NCI-H128 (cell line): ENCODE results near the gene FOXO1.
A peak's percentile ranks its signal among the peaks of the same experiment; 100 is the strongest.
"Not testable (repeated sequence)": the region's sequence is repeated elsewhere in the genome, so short reads cannot be mapped to it uniquely, and the experiment has no call there.

Experiments used
- DNase-seq: peaks from one replicate; lab custom pipeline; 2025; ENCODE audit not compliant: unreplicated experiment; lab: John Stamatoyannopoulos, UW

Gene FOXO1

DNA sequence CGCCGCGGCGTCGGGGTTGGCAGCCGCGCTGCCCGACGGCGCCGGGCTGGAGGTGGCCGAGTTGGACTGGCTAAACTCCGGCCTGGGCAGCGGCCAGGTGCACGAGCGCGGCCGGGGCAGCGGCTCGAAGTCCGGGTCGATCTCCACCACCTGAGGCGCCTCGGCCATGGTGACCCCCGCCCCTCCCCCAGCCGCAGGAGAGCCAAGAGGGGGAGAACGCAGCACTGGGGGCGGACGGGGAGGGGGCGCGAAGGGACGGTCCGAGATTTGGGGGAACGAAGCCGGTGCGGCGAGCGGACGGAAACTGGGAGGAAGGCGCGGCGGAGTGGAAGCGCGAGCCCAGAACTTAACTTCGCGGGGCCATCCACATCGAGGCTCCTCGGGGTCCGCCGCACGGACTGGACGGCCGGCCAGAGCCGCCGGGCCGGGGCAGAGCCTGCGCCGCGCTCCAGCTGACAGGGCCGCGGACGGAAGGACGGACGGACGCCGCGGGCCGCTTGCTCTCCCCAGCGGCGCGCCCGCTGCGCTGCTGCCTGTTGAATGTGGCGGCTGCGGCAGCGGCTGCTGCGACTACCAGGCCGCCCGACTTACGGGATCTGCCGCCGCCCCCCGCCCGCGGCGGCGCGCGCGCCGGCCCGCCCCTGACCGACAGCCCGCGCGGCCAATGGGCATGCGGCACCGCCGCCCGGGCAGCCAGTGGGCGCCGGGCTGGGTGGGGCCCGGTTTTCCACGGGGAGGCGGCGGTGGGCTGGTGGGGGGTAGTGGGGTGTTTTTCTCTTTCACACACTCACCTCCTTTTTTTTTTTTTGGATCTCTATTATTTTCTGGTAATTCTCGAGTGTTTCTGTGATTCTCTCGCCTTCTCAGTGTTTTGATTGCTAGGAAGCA lies at the start of gene FOXO1:
TSS of gene FOXO1 (minus strand) at position 597 of the 888 bp plus-strand sequence. CDS start at position 168, 429 bp downstream.
- DNase-seq: peak; percentile 56

DNA sequence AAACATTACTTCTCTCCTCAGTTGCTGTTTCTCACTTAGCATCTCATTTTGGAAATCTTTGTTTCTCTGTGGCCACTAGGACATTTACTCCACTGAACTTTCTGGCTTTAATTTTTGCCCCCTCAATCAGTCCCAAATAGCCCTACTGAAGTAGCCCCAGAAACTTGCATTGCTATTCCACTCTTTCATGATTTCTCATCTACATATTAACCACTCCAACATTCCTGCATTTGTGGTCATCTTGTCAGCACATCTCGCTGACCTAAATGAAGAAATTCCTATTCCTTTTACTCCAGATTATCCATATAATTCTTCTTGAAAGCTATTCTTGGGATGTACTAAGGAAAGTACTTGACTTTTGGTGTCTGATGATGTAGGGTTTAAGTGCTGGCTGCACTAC lies 48.0 kb upstream of the FOXO1 start:
- DNase-seq: not testable (repeated sequence)

DNA sequence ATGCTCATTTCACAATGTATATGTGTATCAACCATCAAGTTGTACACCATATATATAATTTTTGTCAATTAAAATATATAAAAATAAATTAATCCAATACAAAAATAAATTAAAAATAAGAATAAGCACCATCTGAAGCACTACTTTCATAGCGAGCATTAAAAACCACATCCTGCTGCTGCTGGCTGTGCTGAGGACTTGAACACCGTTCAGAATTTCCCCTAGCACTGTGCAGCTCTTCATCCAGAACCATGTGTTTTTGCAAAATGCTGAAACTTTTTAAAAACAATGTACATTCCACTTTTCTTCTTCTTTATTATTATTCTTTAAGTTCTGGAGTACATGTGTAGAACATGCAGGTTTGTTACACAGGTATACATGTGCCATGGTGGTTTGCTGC lies 40.0 kb upstream of the FOXO1 start:
- DNase-seq: no peak

DNA sequence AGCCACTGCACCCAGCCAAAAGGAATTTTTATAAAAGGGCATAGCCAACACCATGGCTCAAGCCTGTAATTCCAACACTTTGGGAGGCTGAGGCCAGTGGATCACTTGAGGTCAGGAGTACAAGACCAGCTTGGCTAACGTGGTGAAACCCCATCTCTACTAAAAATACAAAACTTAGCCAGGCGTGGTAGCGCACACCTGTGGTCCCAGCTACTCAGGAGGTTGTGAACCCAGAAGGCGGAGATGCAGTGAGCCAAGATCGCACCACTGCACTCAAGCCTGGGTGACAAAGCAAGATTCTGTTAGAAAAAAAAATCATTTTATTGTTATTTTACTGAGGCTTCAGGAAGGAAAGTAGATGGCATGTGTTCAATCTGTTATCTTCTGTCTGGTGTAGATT lies 31.3 kb upstream of the FOXO1 start:
- no peak for DNase-seq

DNA sequence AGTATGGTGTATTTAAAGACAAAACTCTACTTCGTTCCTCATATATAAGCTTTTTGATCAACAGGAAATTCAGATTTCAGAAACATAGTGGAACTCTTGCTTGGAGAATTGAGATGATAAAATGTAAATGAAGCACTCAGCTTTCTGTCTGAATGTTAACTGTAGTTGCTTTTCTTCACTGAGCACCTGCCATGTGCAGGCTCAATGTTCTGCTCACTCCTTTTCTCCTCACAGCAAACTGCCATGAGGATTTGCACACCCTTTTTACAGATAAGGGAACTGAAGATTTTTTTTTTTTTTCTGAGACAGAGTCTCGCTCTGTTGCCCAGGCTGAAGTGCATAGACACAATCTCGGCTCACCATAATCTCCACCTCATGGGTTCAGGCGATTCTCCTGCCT lies 28.0 kb upstream of the FOXO1 start:
- DNase-seq: no peak

DNA sequence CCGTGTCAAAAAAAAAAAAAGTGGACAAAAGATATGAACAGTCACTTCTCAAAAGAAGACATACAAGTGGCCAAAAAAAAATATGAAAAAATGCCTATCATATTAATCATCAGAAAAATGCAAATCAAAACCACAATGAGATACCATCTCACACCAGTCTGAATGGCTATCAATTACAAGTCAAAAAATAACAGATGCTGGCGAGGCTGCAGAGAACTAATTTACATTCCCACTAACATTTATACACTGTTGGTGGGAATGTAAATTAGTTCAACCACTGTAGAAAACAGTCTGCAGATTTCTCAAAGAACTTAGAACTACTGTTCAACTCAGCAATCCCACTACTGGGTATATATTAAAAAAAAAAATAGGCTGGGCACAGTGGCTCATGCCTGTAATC lies 26.5 kb upstream of the FOXO1 start:
- no peak for DNase-seq

DNA sequence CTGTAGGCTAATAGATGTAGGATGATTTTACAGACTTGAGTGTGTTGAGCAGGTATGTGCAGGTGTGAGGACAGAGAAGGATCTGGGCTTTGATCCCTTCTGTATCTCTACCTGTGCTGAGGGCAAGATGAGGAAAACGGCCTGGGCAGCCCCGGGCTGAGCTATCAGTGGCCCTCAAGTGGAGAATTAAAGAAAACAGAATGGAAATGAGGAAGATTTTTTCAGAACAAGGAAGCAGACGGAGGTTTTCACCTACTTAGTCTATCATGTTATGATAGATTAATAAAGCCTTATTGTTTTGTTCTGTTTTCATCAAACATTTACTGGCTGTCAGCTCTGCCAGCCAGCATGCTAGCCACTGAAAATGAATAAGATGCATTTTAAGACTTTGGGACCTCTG lies 22.3 kb upstream of the FOXO1 start:
- no peak for DNase-seq

DNA sequence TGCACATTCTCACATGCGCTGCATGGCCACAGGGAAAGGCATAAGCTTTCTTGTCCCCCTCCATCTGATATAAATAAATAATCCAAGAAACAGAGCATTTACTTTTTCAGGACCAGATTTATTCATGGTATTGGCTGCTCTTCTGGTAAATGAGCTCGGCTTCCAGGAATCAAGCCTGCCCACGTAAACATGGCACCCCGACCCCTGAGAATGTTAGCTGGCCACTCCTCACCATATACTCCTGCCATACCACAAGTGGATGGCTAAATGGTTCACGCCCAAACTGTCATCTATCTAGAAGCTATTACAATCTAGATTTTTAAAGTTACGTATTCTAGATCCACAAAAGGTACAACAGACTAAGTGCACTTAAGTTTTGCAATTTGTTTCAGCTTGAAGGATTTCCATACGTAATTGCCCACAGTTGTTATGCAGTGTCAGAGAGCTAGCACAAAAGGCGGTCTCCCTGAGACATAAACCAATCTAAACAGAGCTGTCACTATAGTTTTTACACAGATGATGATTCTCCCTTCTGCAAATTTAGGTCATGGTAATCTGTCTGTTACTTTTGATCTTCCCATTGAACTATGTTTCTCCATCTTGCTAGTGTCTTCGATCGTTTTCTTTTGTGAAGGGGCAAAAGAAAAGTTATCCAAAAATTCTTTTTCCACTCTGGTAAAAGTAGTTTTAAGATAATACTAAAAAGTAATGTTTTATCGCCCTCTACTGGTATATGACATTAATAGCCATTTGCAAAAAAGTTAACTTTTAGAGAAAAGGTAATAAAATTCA lies 16.2 kb upstream of the FOXO1 start:
- DNase-seq: no peak

DNA sequence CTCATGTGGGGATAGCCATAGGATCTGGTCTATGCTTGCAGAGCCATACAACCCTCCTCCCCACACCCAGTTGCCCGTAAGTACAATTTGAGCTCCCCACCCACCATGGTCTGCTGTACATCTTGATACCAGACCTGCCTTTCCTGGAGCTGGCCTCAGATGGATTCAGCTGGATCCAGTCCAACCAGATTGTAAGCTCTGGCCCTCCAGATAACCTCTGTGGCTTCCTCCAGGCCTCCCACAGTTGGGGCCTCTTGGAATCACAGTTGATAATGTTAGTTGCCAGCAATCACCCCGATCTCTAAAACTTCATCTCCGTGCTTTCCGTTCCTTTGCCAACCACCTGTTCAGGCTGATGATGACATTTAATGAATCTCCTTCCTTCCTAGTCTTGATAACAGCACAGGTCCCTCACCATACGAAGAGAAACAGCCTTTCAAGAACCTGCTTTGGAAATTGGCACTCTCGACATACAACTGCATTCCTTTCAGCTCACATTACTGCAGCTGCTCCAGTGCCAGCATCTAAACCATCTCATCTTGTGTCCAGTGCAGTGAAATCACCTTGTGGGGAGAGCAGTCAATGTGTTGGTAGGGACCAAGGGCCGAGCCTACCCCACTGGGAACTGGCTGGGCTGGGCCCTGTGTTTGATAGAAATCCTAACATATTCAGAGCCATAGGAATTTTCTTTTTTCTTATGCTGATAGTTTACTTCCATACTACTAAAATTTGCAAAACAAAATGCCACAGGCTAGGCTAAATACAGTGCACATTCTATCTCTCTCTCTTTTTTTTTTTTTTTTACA lies 15.1 kb upstream of the FOXO1 start:
- DNase-seq: no peak

DNA sequence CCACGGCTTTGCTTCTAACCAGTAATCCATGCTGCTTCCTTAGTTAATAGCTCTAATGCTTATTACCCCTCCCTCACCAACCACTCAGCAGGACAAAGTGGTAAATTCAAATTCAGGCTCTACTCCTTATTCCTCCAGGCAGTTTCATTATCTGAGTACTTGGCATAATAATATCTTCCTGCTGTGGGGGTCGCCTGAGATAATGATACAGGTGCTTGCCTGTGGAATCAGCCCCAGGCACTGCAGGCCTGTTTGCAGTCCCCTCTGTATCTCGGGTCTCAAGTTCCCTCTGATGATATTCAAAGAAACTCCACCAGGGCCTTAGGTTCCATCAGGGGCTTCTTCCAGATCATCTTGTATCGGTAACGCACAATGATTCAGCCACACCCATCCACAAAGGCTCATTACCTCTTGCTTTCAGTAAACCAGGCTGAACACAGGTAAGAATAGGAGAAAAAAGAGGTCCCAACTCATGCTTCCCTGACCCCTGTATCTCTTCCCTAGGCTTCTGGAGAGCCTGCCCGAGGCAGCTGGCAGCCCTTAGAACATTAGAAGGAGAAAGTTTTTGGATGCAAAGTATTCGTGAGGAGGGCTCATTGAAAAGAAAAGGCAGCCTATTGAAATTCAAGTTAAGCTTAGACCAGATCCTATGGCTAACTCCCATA lies 14.3 kb upstream of the FOXO1 start:
- DNase-seq: no peak

DNA sequence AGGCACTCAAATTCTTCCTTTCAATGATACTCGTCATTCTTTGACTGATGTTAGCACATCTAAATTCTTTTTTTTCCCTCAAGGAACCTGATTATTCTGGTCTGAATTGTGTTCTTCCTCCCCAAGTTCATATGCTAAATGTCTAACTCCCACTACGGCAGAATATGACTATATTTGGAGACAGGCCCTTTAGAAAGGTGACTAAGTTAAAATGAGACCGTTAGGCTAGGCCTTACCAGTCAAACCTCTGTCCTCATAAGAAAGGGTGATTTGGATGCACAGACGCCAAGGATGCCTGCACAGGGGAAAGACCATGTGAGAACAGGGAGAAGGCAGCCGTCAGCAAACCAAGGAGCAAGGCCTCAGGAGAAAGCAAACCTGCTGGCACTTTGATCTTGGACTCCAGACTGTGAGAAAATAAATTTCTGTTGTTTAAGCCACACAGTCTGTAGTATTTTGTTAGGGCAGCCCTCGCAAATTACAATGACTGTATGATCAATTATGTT lies 13.1 kb upstream of the FOXO1 start:
- no peak for DNase-seq

DNA sequence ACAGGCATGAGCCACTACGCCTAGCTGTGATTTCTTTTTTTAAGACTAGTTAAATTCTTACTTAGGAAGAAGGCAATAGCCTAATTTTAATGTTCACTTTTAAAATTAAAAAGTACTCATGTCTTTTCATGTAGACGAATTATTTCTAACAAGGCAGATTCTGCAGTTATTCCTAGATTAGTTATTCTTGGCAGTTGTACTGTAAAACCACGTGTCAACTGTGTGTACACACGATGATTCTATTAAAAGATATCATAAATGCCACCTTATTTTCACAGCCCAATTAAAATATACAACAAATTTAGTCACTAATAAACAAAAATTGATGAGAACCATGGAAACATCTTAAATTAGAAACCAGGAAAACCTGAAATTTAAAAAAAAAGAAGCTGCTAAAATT lies 10.6 kb upstream of the FOXO1 start:
- DNase-seq: no peak

DNA sequence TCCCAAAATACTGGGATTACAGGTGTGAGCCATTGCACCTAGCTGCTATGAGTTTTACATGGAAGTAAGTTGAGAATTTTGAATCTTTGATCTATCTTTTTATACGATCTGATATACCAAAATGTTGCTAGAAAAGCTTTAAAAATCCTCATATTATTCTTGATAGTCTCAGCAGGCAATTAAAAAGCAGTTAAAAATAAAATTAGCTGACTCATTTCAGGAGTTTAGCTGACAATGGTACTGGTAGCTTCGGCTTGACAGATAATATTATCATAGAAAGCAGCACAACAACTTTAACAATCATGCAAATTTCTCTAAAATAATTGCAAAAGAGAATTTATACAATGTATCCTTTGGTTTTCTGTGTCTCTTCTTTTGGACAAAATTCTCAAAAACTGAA lies 9.6 kb upstream of the FOXO1 start:
- DNase-seq: no peak

DNA sequence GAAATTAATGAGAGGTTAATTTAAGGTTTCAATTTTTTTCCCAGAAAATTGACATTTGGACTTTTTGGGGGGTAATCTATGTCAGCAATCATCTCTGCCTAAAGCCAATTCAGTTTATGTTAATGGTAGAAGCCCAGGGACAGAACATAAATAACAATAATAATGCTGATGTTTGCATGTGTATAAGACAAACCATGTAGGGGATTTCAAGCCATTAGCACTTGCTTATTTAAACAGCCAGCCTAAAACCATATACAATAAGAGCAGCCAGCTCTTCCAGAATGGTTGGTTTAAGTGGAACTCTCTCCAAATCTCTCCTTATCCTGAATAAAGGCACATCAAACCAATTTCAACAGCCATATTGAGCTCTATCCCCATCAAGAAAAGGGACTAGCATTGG lies 7.0 kb upstream of the FOXO1 start:
- no peak for DNase-seq

DNA sequence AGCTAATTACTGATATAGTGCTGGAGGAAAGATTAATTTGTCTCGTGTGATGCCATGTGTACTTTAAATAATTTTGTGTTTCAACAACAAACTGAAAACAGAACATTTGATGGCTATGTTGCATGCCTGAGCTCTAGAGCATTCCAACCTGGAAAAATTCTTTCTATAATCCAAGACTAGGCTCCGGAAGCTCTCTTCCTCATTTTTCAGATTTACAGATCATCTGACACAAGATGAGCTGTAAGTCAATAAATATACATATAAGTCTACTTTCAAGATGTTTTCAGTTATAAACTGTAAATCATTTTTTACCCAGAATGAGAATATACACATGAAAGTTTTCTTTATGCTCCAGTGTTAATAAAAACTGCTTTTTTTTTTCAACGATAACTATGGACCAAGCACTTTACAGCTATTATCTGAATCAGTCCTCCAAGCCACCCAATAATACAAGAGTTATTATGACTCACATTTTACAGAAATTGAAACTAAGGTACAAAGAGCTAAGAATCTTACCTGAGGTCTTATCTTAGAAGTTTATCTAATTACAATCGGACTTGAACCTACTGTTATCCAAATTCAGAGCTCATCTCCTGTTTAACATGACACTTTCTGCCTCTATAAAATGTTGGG lies 6.4 kb upstream of the FOXO1 start:
- no peak for DNase-seq

DNA sequence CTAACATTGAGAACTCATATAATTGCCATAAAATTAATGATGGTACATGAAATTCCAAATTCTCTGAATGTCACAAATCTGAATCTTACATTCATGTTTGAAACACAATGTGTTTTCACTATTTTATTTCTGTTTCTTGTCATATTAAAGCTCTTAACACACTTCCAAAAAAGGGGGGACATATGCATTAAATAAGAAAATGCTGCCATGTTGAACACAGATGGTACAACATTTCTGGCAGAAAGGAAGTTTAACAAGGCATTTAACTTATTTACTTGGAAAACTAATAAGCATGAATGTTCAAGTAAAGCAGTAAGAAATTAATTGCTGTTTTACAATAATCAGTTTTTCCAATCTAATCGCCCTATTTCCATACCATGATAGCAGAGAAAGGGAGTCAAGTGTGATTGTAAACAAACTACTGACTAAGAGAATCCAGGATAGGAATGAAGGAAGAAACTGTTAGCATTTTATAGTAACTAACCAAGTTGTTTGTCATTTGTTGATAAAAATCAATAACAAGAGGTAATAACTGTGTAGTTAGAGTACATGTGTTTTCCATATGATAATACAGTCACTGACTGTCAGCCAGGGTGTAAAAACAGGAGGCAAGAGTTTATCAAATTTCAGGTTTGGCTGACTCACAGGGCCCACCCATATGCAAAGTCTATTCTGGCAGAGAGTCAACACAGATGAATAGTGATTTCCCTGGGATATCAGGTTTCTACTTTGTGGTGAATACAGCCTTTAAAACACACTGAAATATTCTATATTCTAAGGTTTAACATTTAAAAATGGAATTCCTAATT lies 5.7 kb upstream of the FOXO1 start:
- DNase-seq: peak; percentile 60

DNA sequence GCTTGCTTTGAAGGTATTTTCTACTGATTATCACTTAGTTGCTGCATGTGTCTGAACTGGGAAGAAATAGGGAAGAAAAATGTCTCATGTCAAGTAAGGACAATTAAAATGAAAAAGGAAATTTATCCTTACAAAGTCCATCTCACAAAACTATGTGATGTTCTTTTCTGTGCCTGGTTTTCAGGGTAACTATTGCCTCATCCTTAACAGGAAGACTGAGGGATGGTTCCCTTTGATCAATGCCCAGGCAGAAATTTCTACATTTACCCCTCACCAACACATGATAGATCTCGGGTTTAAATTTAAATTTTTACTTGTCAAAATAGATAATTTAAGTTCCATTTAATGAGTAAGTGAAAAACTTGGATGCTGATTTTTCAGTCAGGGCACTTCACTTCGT lies 3.9 kb upstream of the FOXO1 start:
- no peak for DNase-seq

DNA sequence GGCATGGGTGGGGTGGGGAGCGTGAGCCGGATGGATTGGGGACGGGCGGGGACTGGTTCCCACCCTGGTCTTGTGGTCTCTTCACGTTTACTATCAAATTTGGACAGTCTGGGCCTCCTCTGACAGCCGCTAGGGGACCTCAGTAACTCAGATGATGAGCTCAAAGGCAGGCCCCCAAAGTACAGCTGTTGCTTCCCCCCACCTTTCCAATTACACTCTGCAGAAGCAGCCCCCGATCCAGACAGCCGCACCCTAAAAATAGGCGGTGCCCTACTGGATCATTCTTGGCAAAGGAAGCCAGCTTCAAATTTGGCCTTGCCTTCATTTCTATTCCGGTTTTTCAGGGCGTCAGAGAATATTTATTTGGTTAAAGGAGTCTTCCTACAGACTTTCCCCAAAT lies 1.9 kb upstream of the FOXO1 start:
- DNase-seq: no peak

DNA sequence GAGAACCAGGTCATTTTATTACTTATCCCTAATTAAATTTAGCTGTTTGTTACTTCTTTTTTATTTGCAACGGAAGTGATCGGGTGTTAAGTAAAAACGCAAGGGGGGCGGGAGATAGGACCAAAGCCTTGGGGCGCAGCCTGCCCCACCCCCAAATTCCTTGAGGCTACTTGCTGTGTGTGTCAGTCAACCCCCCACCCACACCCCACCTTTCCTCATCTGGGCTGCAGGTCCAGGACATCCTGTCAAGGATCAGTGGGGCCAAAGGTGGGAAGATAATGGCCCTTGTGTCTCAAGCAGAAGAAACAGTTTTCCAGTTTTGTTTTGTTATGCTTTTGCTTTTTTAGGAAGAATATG lies 1.2 kb upstream of the FOXO1 start:
- DNase-seq: no peak
